Upper lobe of left lung (tissue), 6 donors: ENCODE results near the gene ARID3B. TPM values are rescaled to one million over a fixed set of nuclear protein-coding genes. Genes with fewer than 3 reads are reported as not detected.
"Not testable (repeated sequence)": the region's sequence is repeated elsewhere in the genome, so short reads cannot be mapped to it uniquely, and the experiment has no call there.

ENCODE experiments used
- ATAC-seq, 2 donors: fragments of 200-7000 bp; cut with Tn5 transposase; one replicate each; pipeline ENCODE4 v1.9.1; 2022; ENCODE audit warnings: mild to moderate bottlenecking in 2 of 2, moderate library complexity in 2 of 2; ENCODE audit not compliant: low FRiP score in 2 of 2
- DNase-seq, 2 donors: peaks; one replicate each; pipeline ENCODE4 v3.0.0-alpha.2; 2019 to 2020
- H3K27ac ChIP-seq, 4 donors: fragments of 200-600 bp; sonication (generic); one replicate each; pipeline ENCODE4 v1.5.1; 2016 to 2019
- H3K27me3 ChIP-seq, 4 donors: fragments of 200-600 bp; sonication (generic); one replicate each; pipeline ENCODE4 v1.5.1; 2017 to 2019
- H3K36me3 ChIP-seq, 4 donors: fragments of 200-600 bp; sonication (generic); one replicate each; pipeline ENCODE4 v1.5.1; 2016 to 2019
- H3K4me1 ChIP-seq, 4 donors: fragments of 200-600 bp; sonication (generic); one replicate each; pipeline ENCODE4 v1.5.1; 2018 to 2019
- H3K4me3 ChIP-seq, 4 donors: fragments of 200-600 bp; sonication (generic); one replicate each; pipeline ENCODE4 v1.5.1; 2017 to 2019; ENCODE audit warnings: mild to moderate bottlenecking in 2 of 4, moderate library complexity in 1 of 4
- H3K9me3 ChIP-seq, 4 donors: fragments of 200-600 bp; sonication (generic); one replicate each; pipeline ENCODE4 v1.5.1; 2018 to 2019
- EP300 ChIP-seq, 4 donors: sonication (generic); formaldehyde crosslinking; IDR thresholded peaks; one replicate each; pipeline ENCODE4 v1.5.1; 2017; ENCODE audit warnings: antibody characterized with exemption in 4 of 4, control low read depth in 2 of 4
- POLR2A ChIP-seq, 4 donors: fragments of 450-650 bp; IDR thresholded peaks; one replicate each; pipeline ENCODE4 v1.5.1; 2016 to 2017; ENCODE audit warnings: antibody characterized with exemption in 4 of 4, mild to moderate bottlenecking in 2 of 4
- POLR2AphosphoS5 ChIP-seq, 2 donors: sonication (generic); formaldehyde crosslinking; IDR thresholded peaks; one replicate each; pipeline ENCODE4 v1.5.1; 2017; ENCODE audit warnings: antibody characterized with exemption in 2 of 2
- WGBS, 2 donors: methylation state at CpG; one replicate each; pipeline ENCODE4 v1.1.5; 2017 to 2018; 5-methylcytosine and 5-hydroxymethylcytosine counted together
- total RNA-seq, 6 donors: library from RNA; depleted of rRNA in 4 of 6; stranded (reverse); fragments of >200 nt in 4 of 6; gene quantifications; one replicate each; pipeline versions ENCODE4 v1.1.0 to v1.2.1, GENCODE V29; 2016 to 2021
- TF ChIP-seq, protein P1 (sequence below), 6 experiments: fragments of 450-650 bp in 4 of 6; fragments of 200-600 bp in 2 of 6; sonication (generic) in 2 of 6; IDR thresholded peaks; one replicate each; pipeline ENCODE4 v1.5.1; 2016 to 2019; ENCODE audit warnings: antibody characterized with exemption in 6 of 6
- donor health status: DM: no; HTN: no; CAD: no; lungs with moderate emphysema.
- donor health status: DM: no; HTN: yes; CAD: no; lungs with severe emphysema.

The ARID3B gene
- total RNA-seq, 6 donors from 2014 or later, result 11.0 to 36.7 (median 14.6) TPM

GRCh38 chr15:74531144-74531811 lies 9.7 kb upstream of the ARID3B start:
- ATAC-seq (no peak), DNase-seq (no peak)
- no peak overlapping the region for H3K27ac ChIP-seq
- WGBS, 2 donors, result 72 to 89% methylated on average over 4 of the region's 4 CpGs
- no peaks in the 10 kb centered on the region for H3K4me1 ChIP-seq
- H3K27me3 ChIP-seq, result no peaks in the 10 kb centered on the region
- no peak overlapping the region for H3K4me3 ChIP-seq
- no peaks in the 10 kb centered on the region for H3K9me3 ChIP-seq
- TF ChIP-seq EP300 (IDR thresholded peaks at IDR 0.05) (no peak), POLR2AphosphoS5 (IDR thresholded peaks at IDR 0.05) (no peak), POLR2A (IDR thresholded peaks at IDR 0.05) (no peak)
- TF ChIP-seq, protein P1, sequence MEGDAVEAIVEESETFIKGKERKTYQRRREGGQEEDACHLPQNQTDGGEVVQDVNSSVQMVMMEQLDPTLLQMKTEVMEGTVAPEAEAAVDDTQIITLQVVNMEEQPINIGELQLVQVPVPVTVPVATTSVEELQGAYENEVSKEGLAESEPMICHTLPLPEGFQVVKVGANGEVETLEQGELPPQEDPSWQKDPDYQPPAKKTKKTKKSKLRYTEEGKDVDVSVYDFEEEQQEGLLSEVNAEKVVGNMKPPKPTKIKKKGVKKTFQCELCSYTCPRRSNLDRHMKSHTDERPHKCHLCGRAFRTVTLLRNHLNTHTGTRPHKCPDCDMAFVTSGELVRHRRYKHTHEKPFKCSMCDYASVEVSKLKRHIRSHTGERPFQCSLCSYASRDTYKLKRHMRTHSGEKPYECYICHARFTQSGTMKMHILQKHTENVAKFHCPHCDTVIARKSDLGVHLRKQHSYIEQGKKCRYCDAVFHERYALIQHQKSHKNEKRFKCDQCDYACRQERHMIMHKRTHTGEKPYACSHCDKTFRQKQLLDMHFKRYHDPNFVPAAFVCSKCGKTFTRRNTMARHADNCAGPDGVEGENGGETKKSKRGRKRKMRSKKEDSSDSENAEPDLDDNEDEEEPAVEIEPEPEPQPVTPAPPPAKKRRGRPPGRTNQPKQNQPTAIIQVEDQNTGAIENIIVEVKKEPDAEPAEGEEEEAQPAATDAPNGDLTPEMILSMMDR (IDR thresholded peaks at IDR 0.05), result no peak
- H3K36me3 ChIP-seq, result no peaks in the 10 kb centered on the region

GRCh38 chr15:74535388-74536084 lies 5.5 kb upstream of the ARID3B start:
- Histone ChIP-seq H3K9me3 (no peaks in the 10 kb centered on the region), H3K27me3 (no peaks in the 10 kb centered on the region), H3K4me3 (no peak overlapping the region), H3K36me3 (no peaks in the 10 kb centered on the region), H3K27ac (no peak overlapping the region), H3K4me1 (peaks cover 8 to 12% (median 8%) of the 10 kb centered on the region in 4 donors)
- ATAC-seq (peak in 1 of 2 donors; percentile 55), DNase-seq (no peak)
- TF ChIP-seq, protein P1 (IDR thresholded peaks at IDR 0.05), result no peak
- TF ChIP-seq POLR2AphosphoS5 (IDR thresholded peaks at IDR 0.05) (peak in 1 of 2 donors; percentile 34), EP300 (IDR thresholded peaks at IDR 0.05) (no peak)
- 69 to 77% methylated on average over 3 of the region's 3 CpGs for WGBS, 2 donors

DNA sequence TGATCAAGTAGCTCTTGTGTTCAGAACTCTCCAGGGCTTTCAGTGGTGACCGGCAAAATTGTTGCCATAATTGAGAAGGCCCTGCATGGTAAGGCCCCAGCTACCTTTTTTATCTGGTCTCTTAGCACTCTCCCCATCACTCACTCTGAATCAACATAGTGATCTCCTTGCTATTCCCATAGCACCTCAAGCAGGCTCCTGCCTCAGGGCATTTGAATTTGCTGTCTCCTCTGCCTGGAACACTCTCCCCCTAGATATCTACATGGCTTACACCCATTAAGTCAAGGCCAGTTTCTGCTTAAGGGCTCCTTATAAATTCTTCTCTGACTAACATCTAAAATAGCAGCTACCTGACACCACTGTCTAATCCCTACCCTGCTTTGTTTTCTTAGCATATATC lies 3.3 kb upstream of the ARID3B start:
- Histone ChIP-seq H3K9me3 (no peaks in the 10 kb centered on the region), H3K4me1 (peaks cover 15 to 26% (median 16%) of the 10 kb centered on the region in 4 donors), H3K36me3 (no peaks in the 10 kb centered on the region), H3K27me3 (no peaks in the 10 kb centered on the region), H3K27ac (no peak overlapping the region), H3K4me3 (no peak overlapping the region)
- no peak for ATAC-seq
- WGBS, 2 donors, result 93 to 100% methylated on average over 1 of the region's 1 CpG
- no peak for DNase-seq
- no peak for TF ChIP-seq POLR2AphosphoS5 (IDR thresholded peaks at IDR 0.05)
- TF ChIP-seq, protein P1 (IDR thresholded peaks at IDR 0.05), result no peak
- no peak for TF ChIP-seq POLR2A (IDR thresholded peaks at IDR 0.05)
- no peak for TF ChIP-seq EP300 (IDR thresholded peaks at IDR 0.05)

DNA sequence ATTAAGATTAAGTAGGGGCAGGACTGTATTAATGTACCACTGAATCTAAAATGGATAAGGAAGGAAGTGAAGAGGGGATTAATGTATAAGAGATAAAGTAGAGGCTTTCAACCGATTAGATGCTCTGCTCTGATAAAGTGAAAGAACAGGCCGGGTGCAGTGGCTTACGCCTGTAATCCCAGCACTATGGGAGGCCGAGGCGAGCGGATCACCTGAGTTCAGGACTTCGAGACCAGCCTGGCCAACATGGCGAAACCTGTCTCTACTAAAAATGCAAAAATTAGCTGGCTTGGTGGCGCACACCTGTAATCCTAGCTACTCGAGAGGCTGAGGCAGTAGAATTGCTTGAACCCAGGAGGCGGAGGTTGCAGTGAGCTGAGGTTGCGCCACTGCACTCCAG lies 1.5 kb upstream of the ARID3B start:
- H3K9me3 ChIP-seq, H3K27ac ChIP-seq, H3K36me3 ChIP-seq, H3K27me3 ChIP-seq, ATAC-seq, DNase-seq, H3K4me3 ChIP-seq: not testable (repeated sequence)
- WGBS, 2 donors, result 91 to 95% methylated on average over 12 of the region's 12 CpGs
- H3K4me1 ChIP-seq, result peaks cover 15 to 31% (median 20%) of the 10 kb centered on the region in 4 donors

GRCh38 chr15:74540161-74540760 lies 759 bp upstream of the ARID3B start:
- DNase-seq (no peak), ATAC-seq (no peak)
- 2 to 3% methylated on average over 17 of the region's 17 CpGs for WGBS, 2 donors
- no peaks in the 10 kb centered on the region for H3K9me3 ChIP-seq
- TF ChIP-seq EP300 (IDR thresholded peaks at IDR 0.05) (no peak), POLR2AphosphoS5 (IDR thresholded peaks at IDR 0.05) (no peak), POLR2A (IDR thresholded peaks at IDR 0.05) (no peak)
- TF ChIP-seq, protein P1 (IDR thresholded peaks at IDR 0.05), result no peak
- no peaks in the 10 kb centered on the region for H3K27me3 ChIP-seq
- H3K36me3 ChIP-seq, result peaks cover 0 to 8% (median under 1%) of the 10 kb centered on the region in 4 donors
- H3K27ac ChIP-seq, result peak overlapping the region; percentile 75 to 95 (median 79)
- peaks cover 15 to 35% (median 22%) of the 10 kb centered on the region in 4 donors for H3K4me1 ChIP-seq
- peak overlapping the region; percentile 66 to 97 (median 94) for H3K4me3 ChIP-seq
